ENCODE data around the gene CORIN. TPM values are rescaled to one million over a fixed set of nuclear protein-coding genes. Genes with fewer than 3 reads are reported as not detected.
"Not testable (repeated sequence)": the region's sequence is repeated elsewhere in the genome, so short reads cannot be mapped to it uniquely, and the experiment has no call there.

CORIN gene
- total RNA-seq, 2 experiments from 2014 or later, result not detected

DNA sequence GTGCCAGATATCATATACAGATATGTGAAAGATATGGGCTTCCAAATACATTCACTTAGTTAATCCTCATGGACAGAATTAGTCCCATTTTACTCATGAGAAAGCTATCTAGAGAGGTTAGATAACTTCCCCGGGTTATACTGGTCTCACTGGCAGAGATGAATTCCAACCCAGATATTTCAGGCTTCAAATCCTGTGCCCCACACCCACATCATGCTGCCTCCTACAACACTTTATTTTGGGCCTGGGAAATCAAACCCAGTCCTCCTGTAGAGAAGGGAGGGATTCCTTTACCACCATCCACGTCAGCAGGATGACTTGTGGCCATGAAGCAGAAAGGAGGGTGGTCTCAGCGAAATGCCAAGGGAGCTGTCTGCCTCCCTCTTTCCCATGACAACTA is 239.0 kb downstream of the CORIN start:
- DNase-seq, result no peak
- H3K27me3 Mint-ChIP-seq, result no peaks in the 10 kb centered on the region
- H3K9me3 Mint-ChIP-seq, result peaks cover 5% of the 10 kb centered on the region
- no peaks in the 10 kb centered on the region for H3K4me1 Mint-ChIP-seq
- no peak overlapping the region for H3K27ac Mint-ChIP-seq
- no peaks in the 10 kb centered on the region for H3K36me3 Mint-ChIP-seq
- no peak overlapping the region for H3K4me3 Mint-ChIP-seq

DNA sequence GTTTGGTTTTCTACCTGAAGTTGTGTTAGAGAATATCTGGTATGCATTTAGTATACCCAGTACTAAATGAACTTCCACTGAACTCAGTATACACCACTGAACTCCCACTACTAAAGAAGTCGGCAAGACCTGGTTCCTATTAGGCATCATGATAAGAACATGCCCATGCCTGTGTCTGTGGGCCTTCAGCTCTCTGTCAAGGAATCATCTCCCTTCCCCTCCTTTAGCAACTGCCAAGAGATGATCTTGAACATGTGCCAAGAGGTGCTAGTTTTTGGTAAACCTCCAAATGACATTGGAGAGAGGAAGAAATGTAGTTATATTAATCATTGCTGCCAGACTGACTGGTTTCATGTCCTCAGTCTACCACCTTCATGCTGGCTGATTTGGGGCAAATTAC is 239.5 kb downstream of the CORIN start:
- H3K4me3 Mint-ChIP-seq, result no peak overlapping the region
- H3K9me3 Mint-ChIP-seq, result peaks cover 4% of the 10 kb centered on the region
- H3K36me3 Mint-ChIP-seq, result no peaks in the 10 kb centered on the region
- H3K27ac Mint-ChIP-seq, result no peak overlapping the region
- H3K4me1 Mint-ChIP-seq, result no peaks in the 10 kb centered on the region
- H3K27me3 Mint-ChIP-seq, result no peaks in the 10 kb centered on the region
- DNase-seq, result no peak

DNA sequence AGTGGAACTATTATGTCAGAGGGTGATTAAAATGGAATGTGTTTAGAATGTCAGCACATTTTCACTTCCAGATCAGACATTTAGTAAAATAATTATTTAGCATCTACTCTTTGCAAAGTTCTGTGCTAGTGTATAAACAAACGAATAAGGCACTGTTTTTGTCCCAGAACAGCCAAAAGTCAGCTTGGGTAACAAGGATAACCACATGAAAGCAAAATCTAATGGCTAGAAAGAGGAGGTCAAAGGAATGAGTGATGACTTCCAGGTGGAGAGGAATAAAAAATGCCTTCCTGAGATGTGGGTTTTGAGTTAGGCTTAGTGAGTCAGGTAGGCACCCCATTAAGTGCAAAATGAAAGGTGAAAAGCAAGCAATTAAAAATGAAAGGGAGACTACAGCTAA is 240.2 kb downstream of the CORIN start:
- no peaks in the 10 kb centered on the region for H3K36me3 Mint-ChIP-seq
- H3K4me3 Mint-ChIP-seq, result no peak overlapping the region
- no peaks in the 10 kb centered on the region for H3K27me3 Mint-ChIP-seq
- no peak for DNase-seq
- H3K27ac Mint-ChIP-seq, result no peak overlapping the region
- no peaks in the 10 kb centered on the region for H3K4me1 Mint-ChIP-seq
- H3K9me3 Mint-ChIP-seq, result no peaks in the 10 kb centered on the region

DNA sequence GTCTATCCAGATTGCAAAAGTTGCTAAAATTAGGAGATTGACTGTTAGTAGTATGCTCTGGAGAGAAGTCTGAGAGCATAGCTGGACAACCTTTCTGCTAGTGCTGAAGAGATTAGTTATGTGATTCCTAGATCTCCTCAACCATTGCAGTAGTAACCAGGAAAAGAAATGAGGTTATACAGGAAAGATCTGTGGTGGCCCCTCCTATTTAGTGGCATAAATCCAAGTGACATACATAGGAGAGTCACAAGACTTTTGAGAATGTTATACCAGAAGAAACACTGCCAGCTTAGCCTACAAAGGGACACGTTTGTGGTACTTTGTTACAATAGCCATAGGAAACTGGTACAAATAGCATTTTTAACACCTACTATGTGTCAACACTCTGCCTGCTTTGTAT is 247.5 kb downstream of the CORIN start:
- H3K9me3 Mint-ChIP-seq, result peaks cover 8% of the 10 kb centered on the region
- no peaks in the 10 kb centered on the region for H3K27me3 Mint-ChIP-seq
- H3K4me1 Mint-ChIP-seq, result no peaks in the 10 kb centered on the region
- no peak for DNase-seq
- H3K4me3 Mint-ChIP-seq, result no peak overlapping the region
- H3K36me3 Mint-ChIP-seq, result peaks cover 36% of the 10 kb centered on the region
- no peak overlapping the region for H3K27ac Mint-ChIP-seq

DNA sequence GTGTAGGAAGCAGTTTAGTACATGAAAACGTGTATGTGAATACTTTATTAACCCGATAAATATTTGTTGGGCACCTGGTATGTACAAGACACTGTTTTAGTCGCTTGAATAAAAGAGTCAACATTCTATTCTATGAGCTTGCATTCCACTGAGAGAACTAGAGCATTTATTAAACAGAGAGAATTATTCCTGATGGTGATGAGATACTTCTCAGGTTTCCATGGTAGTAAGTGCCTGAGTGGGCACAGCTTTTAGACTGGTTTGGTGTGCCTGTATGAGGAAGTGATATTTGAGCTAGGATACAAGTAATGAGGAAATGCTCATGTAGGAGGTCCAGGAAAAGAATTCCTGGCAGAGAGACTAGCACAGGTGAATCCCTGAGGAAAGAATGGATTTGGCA is 258.6 kb downstream of the CORIN start:
- Mint-ChIP-seq H3K36me3 (peaks cover 15% of the 10 kb centered on the region), H3K4me1 (no peaks in the 10 kb centered on the region), H3K4me3 (no peak overlapping the region), H3K9me3 (no peaks in the 10 kb centered on the region), H3K27me3 (no peaks in the 10 kb centered on the region), H3K27ac (no peak overlapping the region)
- no peak for DNase-seq

DNA sequence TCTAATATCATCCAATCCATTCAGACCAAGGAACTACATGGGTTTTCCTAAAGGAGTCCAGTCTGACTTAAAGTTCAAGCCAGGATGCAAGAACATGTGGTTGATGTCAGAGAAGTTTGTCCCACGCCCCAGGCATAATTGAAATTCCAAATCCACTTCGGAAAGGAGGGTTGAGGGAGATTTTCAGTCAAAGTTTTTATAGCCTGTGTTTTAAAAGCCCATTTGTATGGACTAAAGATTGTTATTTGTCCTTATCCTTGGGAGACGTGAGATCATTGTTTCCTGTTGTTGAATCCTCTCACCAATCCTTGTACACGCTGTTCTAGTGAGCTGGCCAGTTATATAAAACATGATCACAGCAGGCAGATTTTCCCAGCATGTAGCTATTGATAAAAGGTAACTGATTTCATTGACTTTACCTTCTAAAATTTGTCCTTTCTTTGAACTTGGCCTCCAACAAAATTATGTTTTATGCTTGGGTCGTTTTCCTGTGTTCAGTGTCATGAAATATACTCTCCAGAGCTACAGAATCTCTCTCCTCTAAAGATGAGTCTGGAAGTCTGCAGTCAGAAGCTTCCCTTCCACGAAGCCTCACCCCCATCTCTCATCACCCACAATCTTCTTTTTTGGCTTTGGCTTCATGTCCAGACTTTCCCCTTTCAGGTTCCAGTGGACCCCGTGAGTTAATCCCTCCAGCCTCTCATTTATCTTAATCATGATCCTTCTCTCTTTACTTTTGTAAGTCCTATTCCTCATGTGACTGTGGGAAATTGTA is 259.9 kb downstream of the CORIN start:
- no peak overlapping the region for H3K27ac Mint-ChIP-seq
- no peaks in the 10 kb centered on the region for H3K4me1 Mint-ChIP-seq
- H3K4me3 Mint-ChIP-seq, result no peak overlapping the region
- H3K27me3 Mint-ChIP-seq, result no peaks in the 10 kb centered on the region
- H3K9me3 Mint-ChIP-seq, result no peaks in the 10 kb centered on the region
- DNase-seq, result no peak
- H3K36me3 Mint-ChIP-seq, result peaks cover 15% of the 10 kb centered on the region

DNA sequence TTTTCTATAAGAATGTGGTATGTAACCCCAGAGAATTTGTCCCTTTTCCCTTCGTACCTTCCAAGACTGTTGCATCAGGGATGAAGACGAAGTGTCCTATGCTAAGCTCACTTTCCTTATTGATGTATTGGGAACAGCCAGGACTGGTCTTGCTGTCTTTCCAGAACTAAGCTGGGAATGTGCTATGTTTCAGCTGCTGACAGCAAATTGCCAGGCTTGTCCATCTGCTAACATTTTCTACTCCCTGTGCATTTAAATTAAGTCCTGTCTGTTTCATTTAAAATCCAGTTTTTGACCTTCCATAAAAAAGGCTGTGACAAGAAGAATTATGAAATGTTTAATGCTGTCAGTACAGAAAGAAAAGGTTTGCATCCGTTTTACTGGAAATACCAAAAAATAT is 264.9 kb downstream of the CORIN start:
- no peaks in the 10 kb centered on the region for H3K4me1 Mint-ChIP-seq
- no peak for DNase-seq
- no peaks in the 10 kb centered on the region for H3K9me3 Mint-ChIP-seq
- H3K27me3 Mint-ChIP-seq, result no peaks in the 10 kb centered on the region
- peaks cover 17% of the 10 kb centered on the region for H3K36me3 Mint-ChIP-seq
- no peak overlapping the region for H3K27ac Mint-ChIP-seq
- no peak overlapping the region for H3K4me3 Mint-ChIP-seq

DNA sequence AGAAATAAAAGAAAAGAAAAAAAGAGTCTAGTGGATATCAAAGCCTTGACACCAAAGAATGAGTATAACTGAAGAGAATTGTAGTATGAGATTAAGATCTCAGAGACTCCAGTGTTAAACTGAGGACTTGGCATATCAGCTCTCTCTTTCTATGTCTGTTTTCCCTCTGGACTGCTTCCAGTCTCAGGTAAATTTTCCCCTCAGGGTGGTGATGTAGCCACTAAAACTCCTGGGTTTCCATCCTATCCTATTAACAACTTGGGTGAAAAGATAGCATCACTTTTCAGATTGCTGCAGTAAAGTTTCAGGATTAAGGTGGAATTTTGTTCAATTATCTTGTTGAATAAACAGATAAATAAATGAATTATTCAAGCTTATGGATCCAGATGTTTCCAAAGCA is 267.1 kb downstream of the CORIN start:
- H3K9me3 Mint-ChIP-seq, result no peaks in the 10 kb centered on the region
- H3K36me3 Mint-ChIP-seq, result peaks cover 12% of the 10 kb centered on the region
- DNase-seq, result no peak
- H3K4me3 Mint-ChIP-seq, result no peak overlapping the region
- H3K4me1 Mint-ChIP-seq, result no peaks in the 10 kb centered on the region
- no peak overlapping the region for H3K27ac Mint-ChIP-seq
- no peaks in the 10 kb centered on the region for H3K27me3 Mint-ChIP-seq

DNA sequence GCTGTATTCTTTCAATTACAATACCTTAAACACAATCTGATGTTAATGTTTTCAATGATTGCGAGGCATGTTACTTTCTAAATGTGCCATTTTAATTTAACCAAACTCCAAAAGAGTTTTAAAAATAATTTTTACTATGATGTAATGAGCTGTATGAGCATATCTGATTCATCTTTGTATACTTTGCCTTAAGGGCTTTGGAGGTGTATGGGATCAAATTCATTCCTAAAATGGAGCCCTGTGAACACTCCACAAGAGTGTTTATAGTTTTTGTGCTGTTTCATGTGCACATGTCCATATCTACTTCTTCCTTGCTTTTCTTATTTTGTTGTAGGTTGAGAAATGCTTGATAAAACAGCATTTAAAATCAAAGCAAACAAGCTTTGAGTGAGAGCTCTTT is 270.4 kb downstream of the CORIN start:
- H3K27ac Mint-ChIP-seq, result no peak overlapping the region
- H3K36me3 Mint-ChIP-seq, result peaks cover 11% of the 10 kb centered on the region
- DNase-seq, result no peak
- H3K9me3 Mint-ChIP-seq, result no peaks in the 10 kb centered on the region
- no peak overlapping the region for H3K4me3 Mint-ChIP-seq
- H3K4me1 Mint-ChIP-seq, result peaks cover 5% of the 10 kb centered on the region
- no peaks in the 10 kb centered on the region for H3K27me3 Mint-ChIP-seq

DNA sequence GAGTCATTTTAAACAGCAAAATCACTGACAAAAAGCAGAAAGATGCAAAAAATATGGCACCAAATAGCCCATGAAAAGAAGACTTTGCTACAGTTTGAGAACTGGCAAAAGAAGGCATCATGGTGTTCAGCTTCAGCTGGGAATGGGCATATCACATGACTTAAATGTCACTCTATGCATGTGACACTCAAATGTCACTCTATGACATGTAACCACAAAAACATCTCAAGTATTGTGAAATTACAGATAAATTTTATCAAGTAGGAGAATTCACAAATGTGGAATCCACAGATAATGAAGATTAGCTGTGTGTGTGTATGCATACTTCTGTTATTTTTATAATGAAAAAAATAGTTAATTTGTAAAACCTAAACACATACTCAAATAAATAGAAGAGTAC is 270.9 kb downstream of the CORIN start:
- Mint-ChIP-seq H3K27me3 (no peaks in the 10 kb centered on the region), H3K9me3 (no peaks in the 10 kb centered on the region), H3K27ac (no peak overlapping the region), H3K4me3 (no peak overlapping the region), H3K4me1 (peaks cover 5% of the 10 kb centered on the region), H3K36me3 (peaks cover 11% of the 10 kb centered on the region)
- no peak for DNase-seq

DNA sequence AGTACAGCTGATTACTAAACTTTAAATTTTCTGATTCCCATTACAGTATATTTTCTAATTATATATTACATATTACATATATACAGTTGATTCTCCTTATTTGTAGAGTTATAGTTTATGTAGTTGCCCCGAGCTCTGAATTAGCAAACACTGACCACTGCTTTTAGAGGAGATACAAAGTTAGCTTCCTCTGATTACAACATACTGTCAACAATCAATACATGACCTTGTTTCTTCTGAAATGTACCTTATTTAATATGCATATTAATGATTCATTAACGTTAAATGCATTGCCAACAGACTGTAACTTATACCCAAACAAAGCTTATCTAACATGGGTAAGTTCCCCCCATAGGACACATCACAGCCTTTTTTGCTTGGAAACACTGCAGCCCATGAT is 271.3 kb downstream of the CORIN start:
- Mint-ChIP-seq H3K4me1 (peaks cover 5% of the 10 kb centered on the region), H3K36me3 (peaks cover 8% of the 10 kb centered on the region), H3K27me3 (no peaks in the 10 kb centered on the region), H3K27ac (no peak overlapping the region), H3K4me3 (no peak overlapping the region), H3K9me3 (no peaks in the 10 kb centered on the region)
- no peak for DNase-seq

DNA sequence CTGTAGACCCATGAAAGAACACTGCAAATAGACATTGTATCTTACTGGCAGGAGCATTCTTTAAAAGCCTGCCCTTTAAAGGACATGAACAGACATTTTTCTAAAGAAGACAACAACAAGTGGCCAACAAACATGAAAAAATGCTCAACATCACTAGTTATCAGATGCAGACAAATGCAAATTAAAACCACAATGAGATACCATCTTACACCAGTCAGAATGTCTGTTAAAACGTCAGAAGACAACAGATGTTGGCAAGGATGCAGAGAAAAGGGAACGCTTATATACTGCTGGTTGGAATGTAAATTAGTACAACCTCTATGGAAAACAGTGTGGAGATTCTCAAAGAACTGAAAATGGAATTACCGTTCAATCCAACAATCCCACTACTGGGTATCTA is 275.6 kb downstream of the CORIN start:
- H3K36me3 Mint-ChIP-seq, result no peaks in the 10 kb centered on the region
- H3K4me1 Mint-ChIP-seq, result peaks cover 5% of the 10 kb centered on the region
- H3K27ac Mint-ChIP-seq, result no peak overlapping the region
- no peaks in the 10 kb centered on the region for H3K27me3 Mint-ChIP-seq
- no peak for DNase-seq
- no peak overlapping the region for H3K4me3 Mint-ChIP-seq
- no peaks in the 10 kb centered on the region for H3K9me3 Mint-ChIP-seq

DNA sequence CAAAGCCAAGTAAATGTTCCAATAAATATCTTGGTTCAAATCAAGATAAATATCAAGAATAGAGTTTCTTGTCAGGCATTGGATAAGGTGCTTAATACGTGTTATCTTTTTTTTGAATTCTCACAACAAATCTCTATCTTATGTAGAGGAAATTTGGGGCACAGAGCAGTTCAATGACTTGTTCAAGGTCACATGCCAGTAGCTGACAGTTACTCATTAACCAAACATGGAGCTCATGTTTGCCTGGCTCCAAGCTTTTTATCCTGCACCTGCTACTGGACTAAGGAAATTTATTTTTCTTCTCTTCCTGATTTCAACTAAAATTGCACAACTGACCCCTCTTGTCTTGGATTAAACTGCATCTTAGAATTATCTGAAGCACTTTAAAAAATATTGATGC is 276.5 kb downstream of the CORIN start:
- no peak overlapping the region for H3K4me3 Mint-ChIP-seq
- H3K9me3 Mint-ChIP-seq, result no peaks in the 10 kb centered on the region
- no peak overlapping the region for H3K27ac Mint-ChIP-seq
- no peaks in the 10 kb centered on the region for H3K27me3 Mint-ChIP-seq
- no peaks in the 10 kb centered on the region for H3K36me3 Mint-ChIP-seq
- no peak for DNase-seq
- peaks cover 5% of the 10 kb centered on the region for H3K4me1 Mint-ChIP-seq

DNA sequence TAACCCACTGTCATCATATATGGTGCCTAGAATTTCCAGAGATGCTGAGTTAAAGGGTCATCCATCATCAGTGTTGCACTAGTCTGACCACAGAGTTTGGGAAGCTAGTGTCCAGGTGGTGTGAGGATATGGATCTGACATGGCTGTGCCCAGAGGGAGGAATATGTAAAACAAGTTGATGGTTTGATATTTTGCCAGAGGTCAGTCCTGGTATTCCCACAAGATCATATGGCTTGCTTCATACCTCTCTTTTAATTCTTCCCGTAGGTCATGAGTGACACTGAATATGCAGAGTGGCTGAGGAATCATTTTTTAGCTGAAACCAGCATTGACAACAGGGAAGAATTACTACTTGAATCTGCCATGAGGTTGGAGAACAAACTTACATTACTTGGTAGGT is 277.2 kb downstream of the CORIN start:
- Mint-ChIP-seq H3K9me3 (no peaks in the 10 kb centered on the region), H3K27me3 (no peaks in the 10 kb centered on the region), H3K36me3 (no peaks in the 10 kb centered on the region), H3K4me3 (no peak overlapping the region), H3K27ac (no peak overlapping the region), H3K4me1 (peaks cover 5% of the 10 kb centered on the region)
- DNase-seq, result no peak

DNA sequence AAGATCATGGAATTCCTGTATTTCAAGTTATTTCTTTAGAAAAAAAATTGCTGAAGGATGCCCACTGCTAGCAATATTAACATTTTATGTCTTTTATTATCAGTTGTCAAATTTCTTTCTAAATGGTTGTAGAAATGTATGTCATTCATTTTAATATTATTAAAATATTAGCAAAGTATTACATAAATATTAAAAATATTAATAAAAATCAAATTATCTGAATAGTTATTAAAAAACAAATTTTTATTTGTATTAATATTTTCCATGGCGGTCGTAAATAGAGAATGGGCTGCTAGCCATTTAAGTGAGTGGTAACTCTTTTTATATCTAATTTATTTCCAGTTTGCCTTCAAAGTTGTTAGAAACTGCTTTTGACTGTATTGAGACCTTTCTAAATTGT is 280.6 kb downstream of the CORIN start:
- DNase-seq, result no peak
- H3K36me3 Mint-ChIP-seq, result peaks cover 1% of the 10 kb centered on the region
- no peaks in the 10 kb centered on the region for H3K9me3 Mint-ChIP-seq
- no peak overlapping the region for H3K27ac Mint-ChIP-seq
- no peaks in the 10 kb centered on the region for H3K27me3 Mint-ChIP-seq
- H3K4me1 Mint-ChIP-seq, result no peaks in the 10 kb centered on the region
- H3K4me3 Mint-ChIP-seq, result no peak overlapping the region

DNA sequence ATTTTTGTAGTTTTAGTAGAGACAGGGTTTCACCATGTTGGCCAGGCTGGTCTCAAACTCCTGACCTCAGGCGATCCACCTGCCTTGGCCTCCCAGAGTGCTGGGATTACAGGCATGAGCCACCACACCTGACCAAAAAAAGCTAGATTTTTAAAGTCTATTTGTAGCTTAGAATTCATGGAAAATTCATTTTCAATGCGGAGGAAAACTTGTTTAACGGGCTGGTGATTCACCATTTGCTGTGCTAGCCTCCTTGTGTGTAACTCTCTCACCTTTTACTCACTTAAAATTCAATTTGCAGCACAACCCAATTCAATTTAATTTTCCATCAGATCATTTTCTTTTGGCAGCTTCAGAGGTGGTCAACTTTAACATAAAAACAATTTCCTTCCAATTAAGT is 281.9 kb downstream of the CORIN start:
- H3K4me3 Mint-ChIP-seq, H3K4me1 Mint-ChIP-seq, H3K36me3 Mint-ChIP-seq, H3K9me3 Mint-ChIP-seq, DNase-seq, H3K27ac Mint-ChIP-seq, H3K27me3 Mint-ChIP-seq: not testable (repeated sequence)
